ENCODE measurements around the gene CORO7. TPM values are rescaled to one million over a fixed set of nuclear protein-coding genes. Genes with fewer than 3 reads are reported as not detected.
A peak's percentile ranks its signal among the peaks of the same experiment; 100 is the strongest.

CORO7 gene
- total and polyA plus RNA-seq, 9 of the 15 experiments (the other 6 are each of a cell fraction or from before 2014, with no cell fraction given), result 0.45 to 77.2 (median 18.7) TPM

GRCh38 chr16:4325253-4325758 lies 91.1 kb downstream of the CORO7 start (continued):
- TF ChIP-seq MTA2 (IDR thresholded peaks at IDR 0.05; ENCODE audit: low read depth), result no peak
- no peak for TF ChIP-seq NR3C1 (CRISPR knock-in tag; IDR thresholded peaks at IDR 0.05)
- TF ChIP-seq SMARCA5 (IDR thresholded peaks at IDR 0.05), result peak; percentile 87; the same call in 1 of the 2 replicates
- TF ChIP-seq EHMT2 (IDR thresholded peaks at IDR 0.05), result no peak
- no peak for TF ChIP-seq ZNF316 (IDR thresholded peaks at IDR 0.05)
- no peak for TF ChIP-seq ATF2 (CRISPR knock-in tag; IDR thresholded peaks at IDR 0.05)
- TF ChIP-seq CTCFL (IDR thresholded peaks at IDR 0.05; ENCODE audit: borderline replicate concordance, insufficient read depth, low read depth, low read length, poor library complexity, severe bottlenecking), result no peak
- TF ChIP-seq ZNF79 (CRISPR knock-in tag; IDR thresholded peaks at IDR 0.05; ENCODE audit: low read depth), result no peak
- TF ChIP-seq ZC3H8 (IDR thresholded peaks at IDR 0.05), result no peak
- TF ChIP-seq NCOR1 (IDR thresholded peaks at IDR 0.05), result no peak
- no peak for TF ChIP-seq ILK (tag; IDR thresholded peaks at IDR 0.05; ENCODE audit: borderline replicate concordance, low read depth)

All from K562 (cell line).